ENCODE measurements around the gene EML1.

- TF ChIP-seq EZH2 (IDR thresholded peaks at IDR 0.05): no peak
- TF ChIP-seq POLR2AphosphoS5 (IDR thresholded peaks at IDR 0.05; ENCODE audit: borderline replicate concordance, low read depth, low read length): no peak
- no peak for TF ChIP-seq FOXP2 (optimal IDR thresholded peaks at IDR 0.05; ENCODE audit: control extremely low read depth, extremely low read length, insufficient read depth)
Observed at GRCh38 chr14:99907761-99908652, 114.8 kb downstream of the EML1 start.

Data from SK-N-MC (cell line).